Activated CD4-positive, CD25-positive, alpha-beta regulatory T cell treated with anti-CD3 and anti-CD28 coated beads, Interleukin-2, amount 50 U/mL, for 72 hours (primary cell): Measurements from ENCODE around the gene CDS1.
"Not testable (repeated sequence)": the region's sequence is repeated elsewhere in the genome, so short reads cannot be mapped to it uniquely, and the experiment has no call there.

Experiments
- DNase-seq: peaks from one replicate; pipeline ENCODE4 v3.0.0; 2021

Gene CDS1

GRCh38 chr4:84614891-84615290 is 32.0 kb downstream of the CDS1 start:
- DNase-seq, result no peak

- no peak for DNase-seq
Measured at GRCh38 chr4:84615355-84615754, 32.4 kb downstream of the CDS1 start.

GRCh38 chr4:84622959-84623358 is 40.0 kb downstream of the CDS1 start:
- no peak for DNase-seq

- no peak for DNase-seq
Measured at GRCh38 chr4:84623661-84624060, 40.7 kb downstream of the CDS1 start.

- no peak for DNase-seq
Measured at GRCh38 chr4:84626673-84627072, 43.7 kb downstream of the CDS1 start.

- DNase-seq, result no peak
Measured at GRCh38 chr4:84631573-84631972, 48.6 kb downstream of the CDS1 start.

GRCh38 chr4:84632092-84632491 is 49.2 kb downstream of the CDS1 start:
- no peak for DNase-seq

- no peak for DNase-seq
Measured at GRCh38 chr4:84634961-84635360, 52.0 kb downstream of the CDS1 start.

- DNase-seq, result no peak
Measured at GRCh38 chr4:84638092-84638491, 55.2 kb downstream of the CDS1 start.

GRCh38 chr4:84639145-84639544 is 56.2 kb downstream of the CDS1 start:
- no peak for DNase-seq

- DNase-seq, result no peak
Measured at GRCh38 chr4:84644087-84644486, 61.2 kb downstream of the CDS1 start.

GRCh38 chr4:84647312-84647884 is 64.5 kb downstream of the CDS1 start:
- no peak for DNase-seq

GRCh38 chr4:84648178-84648577 is 65.3 kb downstream of the CDS1 start:
- no peak for DNase-seq

GRCh38 chr4:84648863-84649647 is 66.1 kb downstream of the CDS1 start:
- no peak for DNase-seq

GRCh38 chr4:84651499-84651898 is 68.6 kb downstream of the CDS1 start:
- no peak for DNase-seq

- no peak for DNase-seq
Measured at GRCh38 chr4:84652478-84652877, 69.6 kb downstream of the CDS1 start.

- no peak for DNase-seq
Measured at GRCh38 chr4:84660606-84661005, 77.7 kb downstream of the CDS1 start.

GRCh38 chr4:84661191-84661939 is 78.4 kb downstream of the CDS1 start:
- DNase-seq, result no peak

GRCh38 chr4:84664767-84665166 is 81.8 kb downstream of the CDS1 start:
- not testable (repeated sequence) for DNase-seq

GRCh38 chr4:84666439-84666838 is 83.5 kb downstream of the CDS1 start:
- no peak for DNase-seq

- DNase-seq, result no peak
Measured at GRCh38 chr4:84669201-84669600, 86.3 kb downstream of the CDS1 start.

- DNase-seq, result no peak
Measured at GRCh38 chr4:84672177-84672576, 89.2 kb downstream of the CDS1 start.

GRCh38 chr4:84673475-84674240 is 90.7 kb downstream of the CDS1 start:
- no peak for DNase-seq
